Measurements from ENCODE around the gene KLHL4.
"Not testable (repeated sequence)": the region's sequence is repeated elsewhere in the genome, so short reads cannot be mapped to it uniquely, and the experiment has no call there.

Gene KLHL4

DNA sequence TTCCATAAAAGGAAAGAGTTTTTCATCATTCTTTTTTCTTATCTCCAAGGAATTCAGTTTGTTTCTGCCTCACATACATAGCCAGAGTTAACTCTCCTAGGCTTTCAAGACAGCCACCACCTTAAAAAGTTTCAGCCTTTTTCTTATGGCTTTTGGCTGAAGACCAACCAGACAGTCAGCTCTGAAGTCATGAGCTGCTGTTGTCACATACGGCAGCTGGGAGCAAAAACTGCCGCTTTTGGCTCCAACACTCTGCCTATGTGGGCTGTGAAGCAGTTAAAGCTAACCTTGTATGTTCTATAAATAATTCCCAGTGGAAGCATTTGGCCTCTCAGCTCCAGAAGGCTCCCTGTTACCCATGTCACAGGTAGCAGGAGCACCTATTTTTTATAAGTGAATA is 104.1 kb downstream of the KLHL4 start:
- DNase-seq: no peak
- TF ChIP-seq, protein P1, sequence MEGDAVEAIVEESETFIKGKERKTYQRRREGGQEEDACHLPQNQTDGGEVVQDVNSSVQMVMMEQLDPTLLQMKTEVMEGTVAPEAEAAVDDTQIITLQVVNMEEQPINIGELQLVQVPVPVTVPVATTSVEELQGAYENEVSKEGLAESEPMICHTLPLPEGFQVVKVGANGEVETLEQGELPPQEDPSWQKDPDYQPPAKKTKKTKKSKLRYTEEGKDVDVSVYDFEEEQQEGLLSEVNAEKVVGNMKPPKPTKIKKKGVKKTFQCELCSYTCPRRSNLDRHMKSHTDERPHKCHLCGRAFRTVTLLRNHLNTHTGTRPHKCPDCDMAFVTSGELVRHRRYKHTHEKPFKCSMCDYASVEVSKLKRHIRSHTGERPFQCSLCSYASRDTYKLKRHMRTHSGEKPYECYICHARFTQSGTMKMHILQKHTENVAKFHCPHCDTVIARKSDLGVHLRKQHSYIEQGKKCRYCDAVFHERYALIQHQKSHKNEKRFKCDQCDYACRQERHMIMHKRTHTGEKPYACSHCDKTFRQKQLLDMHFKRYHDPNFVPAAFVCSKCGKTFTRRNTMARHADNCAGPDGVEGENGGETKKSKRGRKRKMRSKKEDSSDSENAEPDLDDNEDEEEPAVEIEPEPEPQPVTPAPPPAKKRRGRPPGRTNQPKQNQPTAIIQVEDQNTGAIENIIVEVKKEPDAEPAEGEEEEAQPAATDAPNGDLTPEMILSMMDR (IDR thresholded peaks at IDR 0.05; ENCODE audit: low read depth, low read length): no peak
- Histone ChIP-seq H3K27ac (no peak overlapping the region), H3K4me3 (ENCODE audit: low read depth, low read length) (no peak overlapping the region), H3K36me3 (no peaks in the 10 kb centered on the region), H3K9me3 (ENCODE audit: severe bottlenecking) (no peaks in the 10 kb centered on the region), H3K27me3 (ENCODE audit: insufficient read depth, low read depth, severe bottlenecking) (peaks cover 26% of the 10 kb centered on the region)

GRCh38 chrX:87626996-87627395 is 109.4 kb downstream of the KLHL4 start:
- H3K27me3 ChIP-seq (ENCODE audit: insufficient read depth, low read depth, severe bottlenecking): peaks cover 24% of the 10 kb centered on the region
- H3K4me3 ChIP-seq (ENCODE audit: low read depth, low read length): no peak overlapping the region
- no peak for DNase-seq
- no peaks in the 10 kb centered on the region for H3K9me3 ChIP-seq (ENCODE audit: severe bottlenecking)
- H3K27ac ChIP-seq: no peak overlapping the region
- no peaks in the 10 kb centered on the region for H3K36me3 ChIP-seq
- TF ChIP-seq, protein P1 (IDR thresholded peaks at IDR 0.05; ENCODE audit: low read depth, low read length): no peak

DNA sequence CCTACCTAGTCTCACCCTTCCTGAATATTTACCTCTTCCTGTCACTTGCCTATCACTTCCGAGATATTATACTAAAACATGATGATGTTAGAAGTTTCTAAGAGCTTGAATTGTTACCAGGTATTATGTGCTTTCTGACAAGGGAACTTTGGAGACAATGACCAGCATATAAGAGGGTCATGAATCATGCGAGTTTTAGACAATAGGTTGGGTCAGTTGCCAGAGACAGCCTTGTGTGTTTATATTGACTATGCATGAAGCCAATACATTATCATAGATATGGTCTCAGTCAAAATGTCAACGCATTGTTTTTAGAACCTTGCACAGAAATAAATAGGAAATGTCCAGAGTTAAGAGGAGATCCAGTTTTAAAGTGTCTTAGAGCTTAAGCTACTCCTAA is 116.8 kb downstream of the KLHL4 start:
- no peaks in the 10 kb centered on the region for H3K9me3 ChIP-seq (ENCODE audit: severe bottlenecking)
- no peaks in the 10 kb centered on the region for H3K36me3 ChIP-seq
- TF ChIP-seq, protein P1 (IDR thresholded peaks at IDR 0.05; ENCODE audit: low read depth, low read length): no peak
- H3K27me3 ChIP-seq (ENCODE audit: insufficient read depth, low read depth, severe bottlenecking): peaks cover 7% of the 10 kb centered on the region
- no peak overlapping the region for H3K4me3 ChIP-seq (ENCODE audit: low read depth, low read length)
- no peak for DNase-seq
- no peak overlapping the region for H3K27ac ChIP-seq

DNA sequence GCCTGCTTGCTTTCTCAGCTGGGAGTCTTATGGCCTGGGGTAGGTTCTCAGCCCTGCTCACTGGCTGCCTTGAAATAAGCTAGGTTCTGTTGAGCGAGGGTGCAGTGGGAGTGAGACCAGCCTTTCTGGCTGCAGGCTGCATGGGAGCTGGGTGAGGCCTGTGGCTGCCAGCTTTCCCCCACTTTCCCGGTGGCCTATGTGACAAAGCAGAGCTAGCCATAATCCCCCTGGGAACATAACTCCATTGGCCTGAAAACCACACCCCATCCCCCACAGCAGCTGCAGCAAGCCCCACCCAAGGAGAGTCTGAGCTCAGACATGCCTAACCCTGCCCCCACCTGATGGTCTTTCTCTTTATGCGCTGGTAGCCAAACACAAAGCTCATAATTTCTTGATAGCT is 118.9 kb downstream of the KLHL4 start:
- TF ChIP-seq, protein P1 (IDR thresholded peaks at IDR 0.05; ENCODE audit: low read depth, low read length): no peak
- H3K4me3 ChIP-seq (ENCODE audit: low read depth, low read length): no peak overlapping the region
- no peak for DNase-seq
- H3K27ac ChIP-seq: no peak overlapping the region
- peaks cover 7% of the 10 kb centered on the region for H3K27me3 ChIP-seq (ENCODE audit: insufficient read depth, low read depth, severe bottlenecking)
- H3K36me3 ChIP-seq: no peaks in the 10 kb centered on the region
- H3K9me3 ChIP-seq (ENCODE audit: severe bottlenecking): no peaks in the 10 kb centered on the region

- not testable (repeated sequence) for H3K9me3 ChIP-seq (ENCODE audit: severe bottlenecking); H3K4me3 ChIP-seq (ENCODE audit: low read depth, low read length); H3K36me3 ChIP-seq; H3K27ac ChIP-seq; H3K27me3 ChIP-seq (ENCODE audit: insufficient read depth, low read depth, severe bottlenecking); DNase-seq
Observed at GRCh38 chrX:87641439-87641838, 123.8 kb downstream of the KLHL4 start.

- Histone ChIP-seq H3K36me3 (no peaks in the 10 kb centered on the region), H3K4me3 (ENCODE audit: low read depth, low read length) (no peak overlapping the region), H3K27ac (no peak overlapping the region), H3K27me3 (ENCODE audit: insufficient read depth, low read depth, severe bottlenecking) (peaks cover 7% of the 10 kb centered on the region), H3K9me3 (ENCODE audit: severe bottlenecking) (no peaks in the 10 kb centered on the region)
- TF ChIP-seq, protein P1 (IDR thresholded peaks at IDR 0.05; ENCODE audit: low read depth, low read length): no peak
- no peak for DNase-seq
Observed at GRCh38 chrX:87661761-87662160, 144.2 kb downstream of the KLHL4 start.

All from WERI-Rb-1 (cell line).